H1 (cell line): ENCODE measurements around the gene SGK1.

Experiments
- EP300 ChIP-seq, 2 experiments: IDR thresholded peaks; 1 replicate in 1 of 2; 2 replicates in 1 of 2; pipeline ENCODE4 v1.6.1; 2011 to 2012; ENCODE audit warnings: low read depth in 2 of 2, low read length in 2 of 2, mild to moderate bottlenecking in 2 of 2, borderline replicate concordance in 1 of 2, inconsistent platforms in 1 of 2, moderate library complexity in 1 of 2
- TAF1 ChIP-seq: IDR thresholded peaks from 2 replicates; pipeline ENCODE4 v1.6.1; 2011; ENCODE audit warnings: mild to moderate bottlenecking, low read depth, low read length
- TCF12 ChIP-seq: IDR thresholded peaks from 2 replicates; pipeline ENCODE4 v1.6.1; 2011; ENCODE audit warnings: low read depth, mild to moderate bottlenecking, low read length
- TF ChIP-seq, protein P1 (sequence below), 3 experiments: IDR thresholded peaks; 1 replicate in 2 of 3; 2 replicates in 1 of 3; pipeline versions ENCODE4 v1.5.1 to v1.6.1; 2011; ENCODE audit warnings: low read length in 3 of 3, mild to moderate bottlenecking in 3 of 3, inconsistent platforms in 2 of 3, low read depth in 1 of 3, moderate library complexity in 1 of 3; ENCODE audit not compliant: insufficient read depth in 1 of 3; ENCODE audit errors: control extremely low read depth in 1 of 3

DNA sequence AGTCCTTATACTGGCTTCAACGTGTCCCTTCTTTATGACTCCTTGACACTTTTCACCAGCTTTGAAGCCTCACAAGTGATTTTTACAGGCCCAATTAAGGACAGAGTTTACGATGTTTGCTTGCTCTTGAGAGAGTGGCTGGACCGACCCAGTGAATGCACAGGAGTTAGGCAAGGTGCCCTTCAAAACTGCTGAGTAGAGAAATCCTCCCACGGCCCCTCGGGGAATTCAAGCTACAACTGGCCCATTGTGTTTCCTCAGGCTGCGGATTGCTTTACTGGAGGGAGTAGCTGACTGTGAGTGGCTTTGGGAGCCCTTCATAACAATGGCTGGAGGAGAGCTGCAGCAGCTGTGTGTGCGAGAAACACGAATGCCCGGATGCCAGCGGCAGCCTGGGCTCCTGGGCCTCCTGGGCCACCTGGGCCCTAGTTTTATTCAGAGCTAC lies 50.0 kb downstream of the SGK1 start:
- TF ChIP-seq, protein P1, sequence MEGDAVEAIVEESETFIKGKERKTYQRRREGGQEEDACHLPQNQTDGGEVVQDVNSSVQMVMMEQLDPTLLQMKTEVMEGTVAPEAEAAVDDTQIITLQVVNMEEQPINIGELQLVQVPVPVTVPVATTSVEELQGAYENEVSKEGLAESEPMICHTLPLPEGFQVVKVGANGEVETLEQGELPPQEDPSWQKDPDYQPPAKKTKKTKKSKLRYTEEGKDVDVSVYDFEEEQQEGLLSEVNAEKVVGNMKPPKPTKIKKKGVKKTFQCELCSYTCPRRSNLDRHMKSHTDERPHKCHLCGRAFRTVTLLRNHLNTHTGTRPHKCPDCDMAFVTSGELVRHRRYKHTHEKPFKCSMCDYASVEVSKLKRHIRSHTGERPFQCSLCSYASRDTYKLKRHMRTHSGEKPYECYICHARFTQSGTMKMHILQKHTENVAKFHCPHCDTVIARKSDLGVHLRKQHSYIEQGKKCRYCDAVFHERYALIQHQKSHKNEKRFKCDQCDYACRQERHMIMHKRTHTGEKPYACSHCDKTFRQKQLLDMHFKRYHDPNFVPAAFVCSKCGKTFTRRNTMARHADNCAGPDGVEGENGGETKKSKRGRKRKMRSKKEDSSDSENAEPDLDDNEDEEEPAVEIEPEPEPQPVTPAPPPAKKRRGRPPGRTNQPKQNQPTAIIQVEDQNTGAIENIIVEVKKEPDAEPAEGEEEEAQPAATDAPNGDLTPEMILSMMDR (IDR thresholded peaks at IDR 0.05; ENCODE audit: control extremely low read depth in 1 of 3, insufficient read depth in 1 of 3, low read depth in 1 of 3, low read length in 3 of 3) = no peak
- TF ChIP-seq EP300 (IDR thresholded peaks at IDR 0.05; ENCODE audit: borderline replicate concordance in 1 of 2, low read depth in 2 of 2, low read length in 2 of 2) (no peak), TAF1 (no peak), TCF12 (no peak)
